T-helper 2 cell (primary cell): Measurements from ENCODE around the gene CROCC2.

Source experiments
- DNase-seq, 5 experiments: peaks; one replicate each; pipeline versions ENCODE4 v3.0.0 to v3.0.0-alpha.2; 2012 to 2022
- total RNA-seq, 2 donors: gene quantifications; one replicate each; lab custom pipeline; 2026; lab: John Stamatoyannopoulos, UW

Gene CROCC2
- 0 to 0.20 reads per million in 2 donors for total RNA-seq

DNA sequence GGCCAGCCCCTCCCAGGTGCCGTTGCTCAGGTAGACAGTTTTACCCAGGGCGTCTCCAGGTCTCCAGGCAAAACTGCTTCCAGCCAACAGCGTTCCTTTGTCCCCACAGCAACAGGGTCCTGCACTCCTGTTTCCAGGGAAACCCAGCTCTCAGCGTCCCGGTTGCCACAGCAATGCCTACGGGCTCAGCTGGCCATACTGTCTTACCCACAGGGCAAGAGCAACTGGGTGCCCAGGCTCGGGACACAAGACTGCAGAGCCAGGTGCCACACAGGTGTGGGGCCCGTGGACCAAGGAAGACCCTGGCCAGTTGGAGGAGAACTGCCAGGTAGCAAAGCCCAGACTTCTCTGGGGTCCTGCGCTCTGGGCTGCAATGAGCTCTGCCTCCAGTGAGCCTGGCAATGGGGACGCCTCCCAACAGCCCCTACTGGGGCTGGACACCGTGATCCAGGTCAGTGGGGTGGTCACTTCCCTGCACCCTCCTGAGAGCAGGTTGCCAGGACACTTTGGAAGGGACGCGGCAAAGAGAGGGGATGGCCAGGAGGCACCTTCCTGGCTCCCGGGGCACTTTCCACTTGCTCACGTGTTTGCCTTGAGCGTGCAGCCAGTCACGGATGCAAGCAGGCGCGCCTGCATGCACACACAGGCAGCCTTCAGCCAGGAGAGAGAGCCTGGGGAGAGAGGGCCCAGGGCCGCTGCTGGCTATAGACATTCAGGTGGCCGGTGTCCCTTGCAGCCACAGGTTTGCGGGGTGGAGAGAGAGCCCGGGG lies at the start of gene CROCC2:
CROCC2 (plus strand) TSS at position 196 of the 770 bp plus-strand sequence; CDS start at position 374, 178 bp downstream.
- no peak for DNase-seq

- DNase-seq = no peak
Observed at GRCh38 chr2:240857039-240858008, 48.8 kb upstream of the CROCC2 start.

GRCh38 chr2:240858321-240858720 lies 47.8 kb upstream of the CROCC2 start:
- DNase-seq = no peak

GRCh38 chr2:240858871-240859270 lies 47.3 kb upstream of the CROCC2 start:
- no peak for DNase-seq

DNA sequence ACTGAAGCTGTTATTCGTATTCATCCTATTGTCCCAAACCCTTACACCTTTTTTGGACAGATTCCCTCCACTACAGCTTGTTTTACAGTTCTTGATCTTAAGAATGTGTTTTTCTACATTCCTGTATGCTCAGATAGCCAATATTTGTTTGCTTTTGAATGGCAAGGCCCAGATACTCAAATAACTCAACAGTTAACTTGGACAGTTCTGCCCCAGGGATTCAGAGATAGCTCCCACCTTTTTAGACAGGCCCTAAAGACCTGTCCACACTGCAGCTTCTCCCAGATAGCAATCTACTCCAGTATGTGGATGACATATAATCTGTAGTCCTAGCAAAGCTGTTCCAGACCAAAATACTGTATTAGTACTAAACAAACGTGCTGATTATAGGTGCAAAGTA lies 44.6 kb upstream of the CROCC2 start:
- no peak for DNase-seq

DNA sequence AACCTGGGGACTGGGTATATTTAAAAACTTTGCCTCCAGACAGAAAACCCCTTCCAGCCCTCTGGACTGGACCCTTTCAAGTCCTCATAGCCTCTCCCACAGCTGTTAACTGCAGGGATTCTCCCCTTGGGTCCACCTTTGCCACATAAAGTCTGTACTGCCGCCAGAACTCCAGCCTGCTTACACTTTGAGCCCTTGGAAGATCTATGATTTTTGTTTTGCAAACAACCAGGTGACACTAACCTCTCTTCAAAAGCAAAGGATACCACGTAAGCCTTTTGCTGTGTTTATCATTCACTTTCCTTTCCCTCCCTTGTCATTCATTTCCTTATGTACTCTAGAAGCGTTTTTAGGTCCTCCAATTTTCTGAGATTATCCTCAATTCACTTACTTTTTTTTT lies 41.7 kb upstream of the CROCC2 start:
- DNase-seq = no peak

GRCh38 chr2:240865391-240865790 lies 40.7 kb upstream of the CROCC2 start:
- DNase-seq = no peak

GRCh38 chr2:240868286-240869108 lies 37.6 kb upstream of the CROCC2 start, which contains the start of gene AGXT:
Gene AGXT, plus strand, starts transcription at chr2:240868824. Its CDS starts 42 bp downstream, at chr2:240868866.
- DNase-seq = no peak

DNA sequence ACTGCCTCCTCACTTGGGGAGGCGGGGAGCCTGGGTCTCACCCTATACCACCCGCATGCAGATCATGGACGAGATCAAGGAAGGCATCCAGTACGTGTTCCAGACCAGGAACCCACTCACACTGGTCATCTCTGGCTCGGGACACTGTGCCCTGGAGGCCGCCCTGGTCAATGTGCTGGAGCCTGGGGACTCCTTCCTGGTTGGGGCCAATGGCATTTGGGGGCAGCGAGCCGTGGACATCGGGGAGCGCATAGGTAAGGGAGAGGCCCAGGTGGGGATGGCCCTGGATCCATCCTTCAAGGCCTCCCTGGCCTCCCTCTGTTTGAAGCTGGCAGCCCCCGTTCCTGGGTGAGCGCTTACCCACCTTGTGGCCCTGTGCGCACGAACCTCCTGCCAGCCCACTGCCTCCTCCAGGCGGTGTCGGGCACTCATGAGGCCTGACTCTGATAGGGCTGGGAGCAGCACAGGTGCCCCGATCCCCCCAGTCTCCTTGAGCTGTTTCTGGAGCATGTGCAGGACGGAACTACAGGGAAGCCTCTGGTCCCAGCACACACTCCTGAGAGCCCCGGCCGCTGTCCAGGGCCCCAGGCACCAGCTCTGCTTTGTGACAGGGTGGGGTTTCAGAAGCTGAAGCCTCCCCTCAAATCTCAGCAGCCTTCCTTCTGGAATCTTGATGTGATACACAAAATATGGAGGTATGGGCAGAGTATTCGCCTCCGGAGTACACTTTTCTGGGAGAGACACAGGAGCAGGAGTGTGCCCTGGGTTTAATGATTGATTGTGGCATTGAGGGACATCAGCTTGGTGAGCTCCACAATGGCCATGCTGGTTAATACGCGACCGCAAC lies 36.8 kb upstream of the CROCC2 start:
- no peak for DNase-seq

DNA sequence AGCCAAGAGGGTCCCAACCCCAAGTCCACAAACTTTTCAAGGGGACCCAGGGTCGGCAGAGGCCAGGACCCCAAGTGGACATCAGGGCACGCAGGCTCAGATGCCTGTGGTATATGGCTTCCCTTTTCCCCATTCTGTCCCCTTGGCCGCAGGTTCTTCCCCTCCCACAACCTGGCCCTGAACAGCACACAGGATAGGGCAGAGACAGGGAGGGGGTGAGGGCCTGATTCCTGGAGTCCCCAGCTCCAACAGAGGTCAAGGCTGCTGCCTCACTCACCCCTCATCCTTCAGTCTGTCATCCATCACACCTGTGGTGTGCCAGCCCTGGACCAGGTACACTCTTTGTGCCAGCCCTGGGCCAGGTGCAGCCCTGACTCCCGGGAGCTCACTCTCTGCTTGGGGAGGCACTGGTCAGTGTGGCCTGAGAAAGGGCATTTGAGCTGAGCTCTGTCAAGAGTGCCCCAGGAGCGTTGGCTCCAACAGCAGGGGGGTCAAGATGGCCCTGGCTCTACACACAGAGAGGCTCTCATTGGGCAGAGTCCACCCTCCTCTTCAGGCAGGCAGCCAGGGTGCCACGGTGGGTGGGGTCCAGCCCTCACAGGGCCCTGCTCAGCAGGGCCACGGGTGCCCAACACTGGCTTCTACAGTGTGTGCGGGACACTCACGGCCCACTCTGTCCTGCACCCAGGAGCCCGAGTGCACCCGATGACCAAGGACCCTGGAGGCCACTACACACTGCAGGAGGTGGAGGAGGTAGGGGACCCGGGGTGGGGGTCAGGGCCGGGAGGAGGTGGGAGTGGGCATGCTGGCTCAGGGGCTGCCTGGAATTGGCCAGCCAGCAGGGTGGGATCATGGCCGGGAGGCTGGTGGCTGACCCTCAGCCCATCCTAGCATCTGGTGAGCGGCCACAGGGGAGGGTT lies 35.9 kb upstream of the CROCC2 start:
- DNase-seq = no peak

DNA sequence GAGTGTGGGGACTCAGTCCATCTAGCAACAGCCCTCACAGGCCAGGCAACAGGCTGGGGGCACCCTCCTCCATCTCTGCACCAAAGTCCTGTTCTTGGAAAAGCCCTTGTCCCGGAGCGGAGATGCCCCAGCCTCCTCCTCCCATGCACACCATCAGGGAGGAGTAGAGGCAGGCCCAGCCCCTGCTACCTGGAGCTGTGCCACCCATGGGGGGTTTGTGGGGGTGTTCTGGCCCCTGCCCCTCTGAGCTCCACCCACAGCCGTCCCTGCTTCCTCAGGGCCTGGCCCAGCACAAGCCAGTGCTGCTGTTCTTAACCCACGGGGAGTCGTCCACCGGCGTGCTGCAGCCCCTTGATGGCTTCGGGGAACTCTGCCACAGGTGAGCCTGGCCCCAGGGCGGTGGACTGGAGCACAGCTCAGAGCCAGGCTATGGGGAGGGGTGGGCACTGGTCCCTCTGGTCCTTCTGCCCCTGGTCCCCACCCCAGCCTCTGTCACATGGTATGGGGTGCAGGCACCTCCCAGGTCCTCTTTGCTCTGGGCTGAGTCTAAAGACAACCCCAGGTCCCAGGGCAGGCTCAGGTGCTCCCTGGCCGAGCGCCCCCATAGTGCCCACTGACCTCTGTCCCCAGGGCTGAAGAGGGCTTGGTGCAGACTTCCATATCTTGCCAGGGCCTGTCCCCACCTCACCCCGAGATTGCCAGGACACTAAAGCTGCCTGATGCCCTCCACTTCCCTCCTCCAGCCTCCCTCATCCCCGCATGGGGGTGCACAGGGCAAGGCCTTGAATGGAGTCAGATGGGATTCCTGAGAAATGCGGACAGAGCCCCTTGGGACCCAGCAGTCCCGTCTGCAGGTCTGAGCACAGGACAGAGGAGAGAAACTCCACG lies 34.8 kb upstream of the CROCC2 start:
- no peak for DNase-seq

- DNase-seq = no peak
Observed at GRCh38 chr2:240872317-240873097, 33.6 kb upstream of the CROCC2 start.

- DNase-seq = no peak
Observed at GRCh38 chr2:240873098-240873788, 32.9 kb upstream of the CROCC2 start.

- DNase-seq = no peak
Observed at GRCh38 chr2:240873805-240874714, 32.1 kb upstream of the CROCC2 start.

DNA sequence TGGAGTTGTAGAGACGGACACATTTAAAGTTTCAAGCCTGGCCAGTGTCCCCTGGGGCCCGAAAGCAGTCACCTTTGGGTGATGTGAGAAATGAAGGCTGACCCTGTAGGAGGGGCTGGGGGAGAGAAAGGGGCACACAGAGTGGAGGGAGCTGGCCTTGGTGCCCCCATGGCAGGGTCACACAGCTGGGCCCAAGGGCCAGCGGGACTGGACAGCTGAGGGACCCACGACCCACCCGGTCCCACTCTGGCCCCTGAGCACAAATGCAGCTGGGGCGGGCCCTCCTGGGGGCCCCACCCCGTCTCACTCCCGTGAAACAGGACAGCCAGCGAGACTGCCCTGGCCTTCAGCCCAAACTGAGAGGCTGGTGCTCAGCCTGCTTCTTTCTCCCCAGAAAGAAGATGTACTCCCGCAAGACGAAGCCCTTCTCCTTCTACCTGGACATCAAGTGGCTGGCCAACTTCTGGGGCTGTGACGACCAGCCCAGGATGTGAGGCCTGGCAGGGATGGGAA lies 31.4 kb upstream of the CROCC2 start:
- DNase-seq = no peak

DNA sequence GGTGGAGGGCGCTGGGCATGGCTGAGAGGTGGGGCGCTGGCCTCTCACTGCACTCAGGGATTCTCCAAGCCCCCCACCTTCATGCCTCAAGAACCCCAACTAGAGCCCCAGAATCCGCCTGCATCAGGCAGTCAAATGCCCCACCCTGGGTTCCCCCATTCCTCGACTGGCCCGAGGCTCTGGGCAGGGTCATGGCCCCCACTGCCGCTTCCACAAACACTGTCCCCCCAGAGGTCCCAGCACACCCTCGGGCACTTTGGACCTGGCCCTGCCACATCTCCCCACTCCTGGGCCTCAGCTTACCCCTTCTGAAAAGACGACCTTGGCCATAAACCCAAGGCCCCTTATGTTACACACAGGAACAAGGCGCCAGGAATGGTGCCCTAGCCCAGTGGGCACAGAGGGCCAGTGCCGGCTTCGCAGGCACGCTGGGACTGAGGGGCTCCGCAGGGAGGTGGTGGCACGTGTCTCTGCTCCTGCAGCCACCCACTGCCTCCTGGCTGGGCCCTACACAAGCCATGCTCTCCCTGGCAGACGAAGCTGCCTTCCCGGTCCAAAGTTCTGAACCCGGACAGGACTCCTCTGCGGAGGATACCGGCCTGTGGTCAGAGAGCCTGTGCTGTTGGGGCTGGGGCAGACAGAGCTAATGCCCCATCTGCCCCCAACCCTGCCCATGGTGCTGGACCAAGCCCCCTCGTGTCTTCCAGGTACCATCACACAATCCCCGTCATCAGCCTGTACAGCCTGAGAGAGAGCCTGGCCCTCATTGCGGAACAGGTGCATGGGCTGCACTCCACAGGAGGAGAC lies 30.7 kb upstream of the CROCC2 start:
- DNase-seq = no peak
